Activated CD4-positive, alpha-beta T cell treated with anti-CD3 and anti-CD28 coated beads, Interleukin-10, Interleukin-2, amounts not matched to agents 100 ng/mL and 50 ng/mL, durations not matched to agents 16 hours and 8 hours (primary cell): Measurements from ENCODE around the gene ANAPC2.

Experiments
- DNase-seq: peaks from one replicate; pipeline ENCODE4 v3.0.0-alpha.2; 2020

ANAPC2 gene

GRCh38 chr9:137226338-137227053, 38.1 kb upstream of the ANAPC2 start:
- DNase-seq = no peak

DNA sequence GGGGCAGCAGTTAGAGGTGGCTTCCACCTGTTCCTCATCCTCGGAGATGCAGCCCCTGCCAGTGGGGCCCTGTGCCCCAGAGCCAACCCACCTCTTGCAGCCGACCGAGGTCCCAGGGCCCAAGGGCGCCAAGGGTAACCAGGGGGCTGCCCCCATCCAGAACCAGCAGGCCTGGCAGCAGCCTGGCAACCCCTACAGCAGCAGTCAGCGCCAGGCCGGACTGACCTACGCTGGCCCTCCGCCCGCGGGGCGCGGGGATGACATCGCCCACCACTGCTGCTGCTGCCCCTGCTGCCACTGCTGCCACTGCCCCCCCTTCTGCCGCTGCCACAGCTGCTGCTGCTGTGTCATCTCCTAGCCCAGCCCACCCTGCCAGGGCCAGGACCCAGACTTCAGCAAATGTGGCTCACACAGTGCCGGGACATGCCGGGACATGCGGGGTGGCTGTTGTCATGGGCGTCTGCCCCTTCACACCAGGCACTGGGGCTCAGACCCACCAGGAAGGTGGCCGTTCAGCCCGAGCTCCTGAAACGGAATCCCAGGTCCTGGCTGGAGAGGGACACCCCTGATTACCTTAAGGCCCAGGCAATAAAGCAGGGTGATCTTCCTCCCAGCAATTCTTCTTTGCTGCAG, 37.5 kb upstream of the ANAPC2 start:
- DNase-seq = no peak

GRCh38 chr9:137224830-137225694, 36.7 kb upstream of the ANAPC2 start, which contains the start of gene CYSRT1:
Gene CYSRT1 (plus strand): TSS chr9:137225174. CDS start chr9:137225622, 448 bp downstream.
- peak; percentile 50 for DNase-seq

DNA sequence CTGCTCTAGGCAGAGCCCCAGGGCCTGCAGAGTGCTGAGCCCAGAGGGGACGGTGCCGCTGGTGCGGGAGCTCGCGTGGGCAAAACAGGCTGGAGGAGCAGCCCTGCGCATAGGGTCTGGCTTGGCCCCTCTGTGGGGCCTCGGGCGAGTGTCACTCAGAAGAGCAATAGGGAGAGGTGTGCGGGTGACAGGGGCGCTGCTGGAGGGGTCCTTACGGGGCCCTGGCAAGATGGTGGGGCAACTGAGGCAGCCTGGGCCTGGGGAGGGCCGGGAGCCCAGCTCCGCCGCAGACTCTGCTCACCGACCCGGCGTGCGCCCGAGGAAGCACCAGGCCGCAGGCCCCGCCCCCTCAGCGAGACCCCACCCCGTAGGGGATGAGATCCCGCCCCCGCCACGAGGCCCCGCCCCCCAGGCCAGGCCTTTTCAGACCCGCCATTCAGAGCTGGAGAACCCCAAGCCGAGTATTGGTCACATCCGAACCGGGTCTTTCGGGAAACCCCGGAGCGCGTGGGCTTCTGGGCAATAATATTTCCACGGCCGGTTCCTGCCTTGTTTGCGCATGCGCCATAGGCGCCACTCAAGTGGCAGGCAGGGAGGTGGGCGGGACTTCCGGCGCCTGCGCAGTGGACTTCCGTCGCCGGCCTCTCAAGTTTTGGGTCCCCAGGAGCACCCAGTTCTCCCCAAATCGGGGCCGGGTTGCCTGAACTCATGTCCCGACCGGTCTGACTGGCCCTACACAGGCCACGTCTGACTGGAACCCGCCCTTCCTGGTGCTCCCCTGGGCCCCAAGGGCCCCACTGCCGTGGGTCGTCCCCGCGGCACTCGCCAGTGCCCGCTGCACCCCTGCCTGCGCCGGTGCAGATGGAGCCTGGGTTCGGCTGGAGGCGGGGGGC, 35.0 kb upstream of the ANAPC2 start:
- peak; percentile 100 for DNase-seq

DNA sequence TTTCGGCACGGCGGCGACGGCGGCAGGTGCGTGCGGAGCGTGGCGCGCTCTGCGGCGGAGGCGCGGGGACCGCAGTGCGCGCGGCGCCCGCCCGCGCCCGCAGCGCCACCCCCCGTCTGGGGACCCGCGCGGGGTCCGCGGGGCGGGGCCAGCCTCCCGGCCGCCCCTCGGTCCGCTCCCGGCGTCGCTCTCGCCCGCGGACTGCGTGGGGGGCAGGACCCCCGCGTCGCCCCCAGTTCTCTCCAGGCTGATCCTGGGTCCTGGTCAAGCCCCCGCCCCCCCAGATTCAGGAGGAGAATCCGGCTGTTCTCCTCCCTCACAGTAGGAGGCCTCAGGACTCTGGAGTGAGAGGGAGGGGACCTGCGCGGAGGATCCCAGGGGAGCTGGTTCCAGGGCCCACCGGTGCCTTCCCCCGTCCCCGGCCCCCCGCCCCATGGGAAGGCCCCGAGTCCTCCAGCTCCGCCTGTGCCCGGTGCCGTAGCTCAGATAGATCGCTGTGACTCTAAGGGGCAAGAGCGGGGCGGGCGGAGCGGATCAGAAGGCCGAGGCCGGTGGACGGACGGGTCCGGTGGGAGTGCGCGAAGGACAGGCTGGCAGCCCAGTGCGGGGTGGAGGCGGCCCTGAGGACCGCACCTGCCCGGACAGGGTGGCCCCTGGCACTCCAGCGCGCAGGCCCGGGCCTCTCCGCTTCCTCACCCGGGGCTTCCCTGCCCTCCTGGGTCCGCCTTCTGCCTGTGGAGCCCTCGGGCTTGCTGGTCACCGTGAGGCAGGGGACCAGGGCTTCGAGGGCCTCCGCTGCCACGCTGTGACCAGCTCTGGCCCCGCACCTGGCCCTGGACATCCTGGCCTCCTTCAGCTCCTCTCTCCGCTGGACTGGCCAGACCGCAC, 34.1 kb upstream of the ANAPC2 start, which contains the start of gene RNF208:
Gene RNF208 (minus strand): TSS at position 51 of the 888 bp plus-strand sequence. CDS start 1,028 bp downstream, outside the sequence.
- DNase-seq = no peak

- DNase-seq = no peak
Measured at GRCh38 chr9:137221506-137222111, 33.2 kb upstream of the ANAPC2 start.

- no peak for DNase-seq
Measured at GRCh38 chr9:137221095-137221505, 32.7 kb upstream of the ANAPC2 start.

GRCh38 chr9:137220317-137221094, 32.1 kb upstream of the ANAPC2 start:
- no peak for DNase-seq

DNA sequence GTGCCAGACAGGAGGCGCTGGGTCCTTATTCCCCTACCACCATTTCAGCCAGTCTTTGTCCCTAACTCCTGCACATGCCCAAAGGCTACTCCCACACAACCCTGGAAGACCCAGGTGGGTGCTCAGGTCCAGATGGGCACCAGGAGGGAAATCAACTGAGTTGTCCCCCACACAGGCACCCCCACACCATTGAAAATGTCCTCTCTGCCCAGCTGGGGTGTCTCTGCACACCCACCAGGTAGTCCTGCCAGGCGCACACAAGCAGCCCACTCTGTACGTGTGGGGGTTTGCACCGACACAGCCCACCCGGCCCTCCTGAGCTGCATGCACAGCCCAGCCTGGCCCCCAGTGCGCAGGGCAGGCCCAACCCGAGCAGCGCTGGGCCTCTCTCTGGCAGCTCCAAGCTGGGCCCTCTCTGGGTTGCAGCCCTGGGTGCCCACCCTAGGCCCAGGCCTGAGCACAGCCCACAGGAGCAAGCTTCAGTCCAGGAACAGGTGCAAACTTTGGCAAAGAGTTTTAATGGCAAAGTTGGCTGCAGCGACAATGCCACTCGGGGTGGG, 31.5 kb upstream of the ANAPC2 start:
- DNase-seq = no peak

- DNase-seq = no peak
Measured at GRCh38 chr9:137218754-137219271, 30.5 kb upstream of the ANAPC2 start.

GRCh38 chr9:137218212-137218753, 29.9 kb upstream of the ANAPC2 start:
- DNase-seq = no peak

DNA sequence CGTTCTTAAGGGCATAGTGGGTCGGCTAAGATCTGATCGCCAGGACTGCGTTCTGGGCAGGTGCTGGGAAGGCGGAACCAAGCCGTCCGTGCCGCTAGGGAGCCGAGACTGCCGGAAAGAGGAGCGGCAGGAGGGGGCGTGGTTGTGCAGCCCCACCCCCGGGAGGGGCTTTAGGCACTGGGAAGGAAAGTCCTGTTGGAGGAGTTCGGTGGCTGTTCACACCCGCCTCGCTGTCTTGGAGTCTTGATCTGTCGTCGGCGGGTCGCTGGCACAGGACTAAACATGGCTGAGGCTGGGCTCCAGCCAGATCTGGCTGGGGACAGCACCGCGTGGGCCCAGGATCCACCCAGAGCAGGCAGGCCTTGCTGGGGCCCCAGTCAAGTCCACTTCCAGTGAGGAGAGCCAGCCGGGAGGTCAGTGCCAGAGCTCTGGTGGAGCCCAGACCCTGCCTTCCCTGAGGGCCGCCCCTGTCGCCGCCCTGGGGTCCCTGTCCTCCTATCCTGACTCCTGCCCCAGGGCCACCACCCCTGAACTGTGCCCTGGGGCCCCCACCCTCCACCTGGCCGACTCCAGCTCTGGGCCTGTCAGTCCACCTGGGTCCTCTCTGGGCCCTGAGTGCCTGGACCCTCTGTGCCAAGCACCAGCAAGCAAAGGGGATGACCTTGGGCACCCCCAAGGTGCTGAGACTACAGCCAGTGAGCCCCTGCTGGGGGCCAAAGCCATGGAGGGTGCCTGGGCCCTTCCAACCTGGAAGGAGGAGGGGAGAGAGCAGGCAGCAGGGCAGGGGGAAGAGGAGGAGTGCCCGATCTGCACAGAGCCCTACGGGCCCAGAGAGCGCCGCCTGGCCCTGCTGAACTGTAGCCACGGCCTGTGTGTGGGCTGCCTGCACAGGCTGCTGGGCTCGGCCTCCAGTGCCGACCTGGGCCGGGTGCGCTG, 29.2 kb upstream of the ANAPC2 start:
- no peak for DNase-seq

- no peak for DNase-seq
Measured at GRCh38 chr9:137216188-137216965, 28.0 kb upstream of the ANAPC2 start.

- no peak for DNase-seq
Measured at GRCh38 chr9:137215196-137215986, 27.0 kb upstream of the ANAPC2 start.

- DNase-seq = no peak
Measured at GRCh38 chr9:137214620-137215019, 26.3 kb upstream of the ANAPC2 start.
